ENCODE results near the gene SLC9A9.

The SLC9A9 gene

GRCh38 chr3:143321058-143321769 is 527.1 kb downstream of the SLC9A9 start:
- no peak for DNase-seq (ENCODE audit: low spot score)

GRCh38 chr3:143315766-143316165 is 532.5 kb downstream of the SLC9A9 start:
- DNase-seq (ENCODE audit: low spot score), result no peak

- peak; percentile 79 for DNase-seq (ENCODE audit: low spot score)
Measured at GRCh38 chr3:143314251-143315093, 533.8 kb downstream of the SLC9A9 start.

GRCh38 chr3:143313893-143314188 is 534.4 kb downstream of the SLC9A9 start:
- no peak for DNase-seq (ENCODE audit: low spot score)

- no peak for DNase-seq (ENCODE audit: low spot score)
Measured at GRCh38 chr3:143313025-143313892, 535.0 kb downstream of the SLC9A9 start.

GRCh38 chr3:143311096-143311495 is 537.2 kb downstream of the SLC9A9 start:
- DNase-seq (ENCODE audit: low spot score), result no peak

GRCh38 chr3:143309705-143310104 is 538.6 kb downstream of the SLC9A9 start:
- DNase-seq (ENCODE audit: low spot score), result no peak

GRCh38 chr3:143307613-143308183 is 540.6 kb downstream of the SLC9A9 start:
- peak; percentile 25 for DNase-seq (ENCODE audit: low spot score)

GRCh38 chr3:143306407-143306806 is 541.9 kb downstream of the SLC9A9 start:
- DNase-seq (ENCODE audit: low spot score), result no peak

GRCh38 chr3:143302638-143303171 is 545.6 kb downstream of the SLC9A9 start:
- peak; percentile 85 for DNase-seq (ENCODE audit: low spot score)

- DNase-seq (ENCODE audit: low spot score), result no peak
Measured at GRCh38 chr3:143301031-143301901, 547.0 kb downstream of the SLC9A9 start.

- DNase-seq (ENCODE audit: low spot score), result no peak
Measured at GRCh38 chr3:143298886-143299535, 549.3 kb downstream of the SLC9A9 start.

- no peak for DNase-seq (ENCODE audit: low spot score)
Measured at GRCh38 chr3:143298380-143298779, 549.9 kb downstream of the SLC9A9 start.

- DNase-seq (ENCODE audit: low spot score), result no peak
Measured at GRCh38 chr3:143295201-143296080, 552.8 kb downstream of the SLC9A9 start.

- DNase-seq (ENCODE audit: low spot score), result no peak
Measured at GRCh38 chr3:143294188-143294587, 554.1 kb downstream of the SLC9A9 start.

- DNase-seq (ENCODE audit: low spot score), result no peak
Measured at GRCh38 chr3:143291836-143292447, 556.3 kb downstream of the SLC9A9 start.

- DNase-seq (ENCODE audit: low spot score), result no peak
Measured at GRCh38 chr3:143288944-143289343, 559.3 kb downstream of the SLC9A9 start.

GRCh38 chr3:143287403-143287802 is 560.9 kb downstream of the SLC9A9 start:
- no peak for DNase-seq (ENCODE audit: low spot score)

All from AG20443 (cell line).